K562 (cell line): ENCODE results near the gene ADORA2A. TPM values are rescaled to one million over a fixed set of nuclear protein-coding genes. Genes with fewer than 3 reads are reported as not detected.

Experiments
- ATAC-seq: fragments of 200-7000 bp; cut with Tn5 transposase; 3 replicates; pipeline ENCODE4 v1.9.1; 2020; ENCODE audit warnings: moderate library complexity
- BruUV-seq: library from RNA; stranded (reverse); fragments of 400-500 nt; replicated peaks from 2 replicates; lab custom pipeline; 2021; lab: Mats Ljungman, UMichigan
- CTCF ChIA-PET: fragments of 300-600 bp; formaldehyde crosslinking; extraction: SDS; loops from one replicate; lab custom pipeline; 2021; ENCODE audit warnings: low intra/inter-chr PET ratio; lab: Yijun Ruan, JAX
- POLR2A ChIA-PET: fragments of 300-600, 350-650 bp; sonication (Branson Sonifier 250); formaldehyde crosslinking; extraction: SDS; loops from one replicate; lab custom pipeline; 2021; ENCODE audit warnings: antibody characterized with exemption, inconsistent platforms; lab: Yijun Ruan, JAX
- DNase-seq, 4 experiments: peaks; one replicate each; pipeline versions ENCODE4 v3.0.0 to v3.0.0-alpha.2; 2011 to 2018; ENCODE audit warnings: low spot score in 3 of 4, mixed read lengths in 3 of 4; ENCODE audit errors: extremely low read depth in 1 of 4
- FAIRE-seq: peaks from 2 replicates; lab custom pipeline; 2011; peaks lifted over from hg19 to GRCh38; lab: Jason Lieb, UNC
- H2AFZ ChIP-seq: 2 replicates; pipeline ENCODE4 v1.6.0; 2011; ENCODE audit warnings: low read depth, low read length, control low read depth, inconsistent platforms
- H3K27ac ChIP-seq: fragments of 200-600 bp; 3 replicates; pipeline ENCODE4 v1.8.0; 2011; ENCODE audit warnings: low read depth, mild to moderate bottlenecking, control low read depth, inconsistent platforms, low read length, moderate library complexity, mixed read lengths; ENCODE audit errors: extremely low read depth
- H3K27me3 ChIP-seq, 2 experiments: fragments of 300-600 bp in 1 of 2; 2 replicates in 1 of 2; 3 replicates in 1 of 2; pipeline versions ENCODE4 v1.6.0 to v1.8.0; 2011; ENCODE audit warnings: inconsistent platforms in 2 of 2, low read length in 2 of 2, mild to moderate bottlenecking in 1 of 2, mixed read lengths in 1 of 2, moderate library complexity in 1 of 2; ENCODE audit not compliant: control insufficient read depth in 2 of 2, insufficient read depth in 2 of 2
- H3K36me3 ChIP-seq: fragments of 300-600 bp; 3 replicates; pipeline ENCODE4 v1.8.0; 2011; ENCODE audit warnings: mild to moderate bottlenecking, low read length, inconsistent platforms; ENCODE audit not compliant: control insufficient read depth, insufficient read depth
- H3K4me1 ChIP-seq, 2 experiments: fragments of 200-600 bp in 1 of 2; replicated peaks in 1 of 2; 2 replicates in 1 of 2; 3 replicates in 1 of 2; pipeline versions ENCODE4 v1.5.1 to v1.8.0; 2011; ENCODE audit warnings: inconsistent platforms in 2 of 2, low read length in 2 of 2, mild to moderate bottlenecking in 1 of 2, mixed read lengths in 1 of 2, moderate library complexity in 1 of 2; ENCODE audit not compliant: control insufficient read depth in 2 of 2, insufficient read depth in 2 of 2
- H3K4me2 ChIP-seq: 2 replicates; pipeline ENCODE4 v1.6.1; 2011; ENCODE audit warnings: low read length, control low read depth, inconsistent platforms, mixed read lengths; ENCODE audit not compliant: insufficient read depth
- H3K4me3 ChIP-seq: fragments of 200-600 bp; sonication (generic), shearing (Covaris generic); 2 replicates; pipeline ENCODE4 v1.5.1; 2016; ENCODE audit warnings: control low read depth, inconsistent platforms
- H3K79me2 ChIP-seq: fragments of 200-600 bp; 3 replicates; pipeline ENCODE4 v1.8.0; 2011; ENCODE audit warnings: low read length, inconsistent platforms; ENCODE audit not compliant: control insufficient read depth, insufficient read depth
- H3K9ac ChIP-seq, 2 experiments: 2 replicates each; pipeline versions ENCODE4 v1.6.0 to v1.6.1; 2011; ENCODE audit warnings: low read depth in 2 of 2, low read length in 2 of 2, control low read depth in 1 of 2, inconsistent platforms in 1 of 2, mild to moderate bottlenecking in 1 of 2, mixed read lengths in 1 of 2; ENCODE audit not compliant: insufficient read depth in 1 of 2
- H3K9me1 ChIP-seq: one replicate; pipeline ENCODE4 v1.6.0; 2011; ENCODE audit warnings: inconsistent platforms, mild to moderate bottlenecking, low read length, moderate library complexity; ENCODE audit not compliant: control insufficient read depth, insufficient read depth
- H3K9me3 ChIP-seq: replicated peaks from 2 replicates; pipeline ENCODE4 v1.5.1; 2011; ENCODE audit warnings: low read depth, low read length, inconsistent platforms; ENCODE audit not compliant: control insufficient read depth, insufficient read depth
- H4K20me1 ChIP-seq: replicated peaks from 2 replicates; pipeline ENCODE4 v1.6.1; 2011; ENCODE audit warnings: low read length, inconsistent platforms, mixed read lengths; ENCODE audit not compliant: control insufficient read depth, insufficient read depth
- E2F1 ChIP-seq: sonication (generic); formaldehyde crosslinking; IDR thresholded peaks from 2 replicates; pipeline ENCODE4 v1.8.1; 2023; ENCODE audit warnings: mild to moderate bottlenecking, missing genetic modification reagents, moderate library complexity
- ZNF263 ChIP-seq: sonication (generic); formaldehyde crosslinking; IDR thresholded peaks from 2 replicates; pipeline ENCODE4 v1.8.0; 2022; ENCODE audit warnings: mild to moderate bottlenecking, missing genetic modification reagents, borderline replicate concordance
- WGBS: fragments of 100-300 bp; shearing (Covaris generic); methylation state at CpG from one replicate; pipeline ENCODE4 v1.1.6; 2016; ENCODE audit warnings: low coverage, mixed read lengths; ENCODE audit not compliant: insufficient coverage; ENCODE audit errors: missing lambda C conversion rate; 5-methylcytosine and 5-hydroxymethylcytosine counted together
- in situ Hi-C: fragments of 300-500 bp; cut with MboI; formaldehyde crosslinking; loops from 4 replicates; pipeline ENCODE4 v1.15.0; 2018; ENCODE audit warnings: inconsistent platforms, mixed read lengths
- intact Hi-C: fragments of 100-400 bp; cut with micrococcal nuclease; formaldehyde crosslinking; loops from 2 replicates; pipeline ENCODE4 v1.14.2; 2022
- polyA plus RNA-seq, 8 experiments: library from polyadenylated mRNA; depleted of rRNA in 4 of 8; stranded (reverse) in 5 of 8; unstranded in 3 of 8; fragments of >200 nt; fragmentation: Nextera tagmentation in 2 of 8; fragmentation: Illumina TruSeq in 1 of 8; extraction: Ambion mirVana in 2 of 8; extraction: Trizol in 1 of 8; gene quantifications; 2 replicates each; pipeline versions ENCODE4 v1.2.1 to v1.2.3, GENCODE V29; 2011 to 2014; ENCODE audit warnings: inconsistent platforms in 1 of 8, missing spikeins in 1 of 8
- total RNA-seq, 7 experiments: library from RNA; depleted of rRNA in 6 of 7; stranded (reverse); fragments of >200 nt in 6 of 7; fragmentation: Illumina TruSeq in 2 of 7; extraction: Trizol in 2 of 7; gene quantifications; 2 replicates each; pipeline versions ENCODE4 v1.2.1 to v1.2.3, GENCODE V29; 2011 to 2021; ENCODE audit warnings: low replicate concordance in 1 of 7
- TF ChIP-seq, protein P1 (sequence below): sonication (generic); formaldehyde crosslinking; IDR thresholded peaks from 2 replicates; pipeline ENCODE4 v1.8.0; 2022; ENCODE audit warnings: mild to moderate bottlenecking, low read depth, missing genetic modification reagents

The ADORA2A gene
- total and polyA plus RNA-seq, 9 of the 15 experiments (the other 6 are each of a cell fraction or from before 2014, with no cell fraction given), result 0.15 to 2.1 (median 0.66) TPM; not detected in 2

- no peaks in the 10 kb centered on the region for H3K9me3 ChIP-seq
- no peak overlapping the region for H3K27ac ChIP-seq
- in situ Hi-C loops (no loop called here), intact Hi-C loops (no loop called here)
- H4K20me1 ChIP-seq, result 0 out of 2 replicates have a peak, but pooled peaks cover 2% of the 10 kb centered on the region
- WGBS, result 19% methylated on average over 12 of the region's 13 CpGs
- no peak for FAIRE-seq
- no peaks in the 10 kb centered on the region for H3K79me2 ChIP-seq
- no peaks in the 10 kb centered on the region for H3K9me1 ChIP-seq
- no peak for ATAC-seq
- no peaks in the 10 kb centered on the region for H3K36me3 ChIP-seq
- no peak overlapping the region for H3K4me3 ChIP-seq
- ChIA-PET CTCF (no interaction called here), POLR2A (interaction anchor here (0.5 to 1.9 kb wide), 5 partner anchors 9 to 118 kb away, joined by 3 to 11 read pairs (median 3); no protein-coding TSS in a partner anchor)
- BruUV-seq, result no TSS peak
- DNase-seq, result no peak
- no peak overlapping the region; a peak in 1 of 4 replicates for H3K9ac ChIP-seq
- no peak overlapping the region for H3K4me2 ChIP-seq
- no peak for TF ChIP-seq E2F1 (CRISPR knock-in tag)
- TF ChIP-seq, protein P1, sequence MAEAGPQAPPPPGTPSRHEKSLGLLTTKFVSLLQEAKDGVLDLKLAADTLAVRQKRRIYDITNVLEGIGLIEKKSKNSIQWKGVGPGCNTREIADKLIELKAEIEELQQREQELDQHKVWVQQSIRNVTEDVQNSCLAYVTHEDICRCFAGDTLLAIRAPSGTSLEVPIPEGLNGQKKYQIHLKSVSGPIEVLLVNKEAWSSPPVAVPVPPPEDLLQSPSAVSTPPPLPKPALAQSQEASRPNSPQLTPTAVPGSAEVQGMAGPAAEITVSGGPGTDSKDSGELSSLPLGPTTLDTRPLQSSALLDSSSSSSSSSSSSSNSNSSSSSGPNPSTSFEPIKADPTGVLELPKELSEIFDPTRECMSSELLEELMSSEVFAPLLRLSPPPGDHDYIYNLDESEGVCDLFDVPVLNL (CRISPR knock-in tag), result no peak
- no peak for TF ChIP-seq ZNF263 (CRISPR knock-in tag)
- H2AFZ ChIP-seq, result no peak overlapping the region
- peaks cover 0 to 26% of the 10 kb centered on the region in 2 experiments; a peak in 3 of 5 replicates for H3K4me1 ChIP-seq
- peaks cover 0 to 4% of the 10 kb centered on the region in 2 experiments; a peak in 1 of 5 replicates for H3K27me3 ChIP-seq
Measured at GRCh38 chr22:24435861-24436371, 8.5 kb downstream of the ADORA2A start.
